ENCODE results near the gene LENG9. TPM values are rescaled to one million over a fixed set of nuclear protein-coding genes. Genes with fewer than 3 reads are reported as not detected.

The LENG9 gene
- total and polyA plus RNA-seq, 2 of the 13 experiments (the other 11 are each of a cell fraction or from before 2014, with no cell fraction given), result 0.75 to 2.9 TPM

GRCh38 chr19:54462047-54462654 lies 1.4 kb downstream of the LENG9 start:
- TF ChIP-seq TAF15 (IDR thresholded peaks at IDR 0.05; ENCODE audit: low read depth, low read length, poor library complexity, severe bottlenecking), result peak; percentile 26
- peak; percentile 81 for TF ChIP-seq ZC3H13 (CRISPR knock-in tag; IDR thresholded peaks at IDR 0.05)
- no peak for TF ChIP-seq ZNF232 (CRISPR knock-in tag; IDR thresholded peaks at IDR 0.05; ENCODE audit: borderline replicate concordance)
- TF ChIP-seq WIZ (CRISPR knock-in tag; IDR thresholded peaks at IDR 0.05), result no peak
- peak; percentile 9; the same call in 1 of the 2 replicates for TF ChIP-seq ARNT2 (CRISPR knock-in tag; IDR thresholded peaks at IDR 0.05; ENCODE audit: low read depth)
- no peak for TF ChIP-seq ZNF33B (CRISPR knock-in tag; IDR thresholded peaks at IDR 0.05)
- no peak for TF ChIP-seq ARID2 (CRISPR knock-in tag; IDR thresholded peaks at IDR 0.05; ENCODE audit: borderline replicate concordance)
- TF ChIP-seq, protein P1, sequence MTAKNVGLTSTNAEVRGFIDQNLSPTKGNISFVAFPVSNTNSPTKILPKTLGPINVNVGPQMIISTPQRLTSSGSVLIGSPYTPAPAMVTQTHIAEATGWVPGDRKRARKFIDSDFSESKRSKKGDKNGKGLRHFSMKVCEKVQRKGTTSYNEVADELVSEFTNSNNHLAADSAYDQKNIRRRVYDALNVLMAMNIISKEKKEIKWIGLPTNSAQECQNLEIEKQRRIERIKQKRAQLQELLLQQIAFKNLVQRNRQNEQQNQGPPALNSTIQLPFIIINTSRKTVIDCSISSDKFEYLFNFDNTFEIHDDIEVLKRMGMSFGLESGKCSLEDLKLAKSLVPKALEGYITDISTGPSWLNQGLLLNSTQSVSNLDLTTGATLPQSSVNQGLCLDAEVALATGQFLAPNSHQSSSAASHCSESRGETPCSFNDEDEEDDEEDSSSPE (CRISPR knock-in tag; IDR thresholded peaks at IDR 0.05), result no peak
- TF ChIP-seq PCBP1 (IDR thresholded peaks at IDR 0.05; ENCODE audit: borderline replicate concordance, low read depth, low read length), result peak; percentile 79; the same call in 1 of the 2 replicates
- 0 out of 2 replicates have a peak, but pooled peaks have one; percentile 5 for TF ChIP-seq ZZZ3 (CRISPR knock-in tag; IDR thresholded peaks at IDR 0.05; ENCODE audit: borderline replicate concordance)
- TF ChIP-seq, protein P2, sequence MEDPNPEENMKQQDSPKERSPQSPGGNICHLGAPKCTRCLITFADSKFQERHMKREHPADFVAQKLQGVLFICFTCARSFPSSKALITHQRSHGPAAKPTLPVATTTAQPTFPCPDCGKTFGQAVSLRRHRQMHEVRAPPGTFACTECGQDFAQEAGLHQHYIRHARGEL (CRISPR knock-in tag; IDR thresholded peaks at IDR 0.05), result no peak
- TF ChIP-seq RBM22 (optimal IDR thresholded peaks at IDR 0.05; ENCODE audit: low read length), result peak; percentile 94
- TF ChIP-seq ZFP82 (CRISPR knock-in tag; IDR thresholded peaks at IDR 0.05; ENCODE audit: borderline replicate concordance), result no peak
- TF ChIP-seq, protein P3, sequence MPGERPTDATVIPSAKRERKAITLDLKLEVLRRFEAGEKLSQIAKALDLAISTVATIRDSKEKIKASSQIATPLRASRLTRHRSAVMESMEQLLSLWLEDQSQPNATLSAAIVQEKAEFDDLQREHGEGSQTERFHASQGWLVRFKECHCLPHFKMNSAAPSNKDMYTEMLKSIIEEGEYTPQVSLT (CRISPR knock-in tag; IDR thresholded peaks at IDR 0.05; ENCODE audit: borderline replicate concordance, low read depth), result 0 out of 2 replicates have a peak, but pooled peaks have one; percentile 62
- no peak for TF ChIP-seq ZNF124 (CRISPR knock-in tag; IDR thresholded peaks at IDR 0.05)
- no peak overlapping the region for H2AFZ ChIP-seq (ENCODE audit: low read length)
- ATAC-seq, result no peak
- H3K4me3 ChIP-seq (replicated peaks in 1 of 3; ENCODE audit: insufficient read depth in 1 of 3, low read depth in 2 of 3, low read length in 3 of 3), result peak overlapping the region; percentile 61 to 80 (median 77)
- ChIA-PET POLR2A (interaction anchor here (0.6 to 3.5 kb wide), 6 partner anchors 8 to 42 kb away, joined by 3 to 67 read pairs (median 19); partner anchors contain the start of gene LENG8), CTCF (ENCODE audit: low intra/inter-chr PET ratio, low total read pairs) (no interaction called here)
- H4K20me1 ChIP-seq (ENCODE audit: insufficient read depth, low read length), result peaks cover 10% of the 10 kb centered on the region; the same call in 1 of the 2 replicates
- H3K9me3 ChIP-seq (ENCODE audit: low read length), result no peaks in the 10 kb centered on the region
- no peak for DNase-seq (ENCODE audit: low spot score)
- 100% methylated on average over 1 of the region's 15 CpGs for WGBS (ENCODE audit: low lambda C conversion rate)
- H3K36me3 ChIP-seq (replicated peaks in 1 of 2; ENCODE audit: control insufficient read depth in 1 of 2, insufficient read depth in 2 of 2, low read length in 2 of 2), result peaks cover 19 to 36% of the 10 kb centered on the region in 2 experiments
- H3K79me2 ChIP-seq (ENCODE audit: insufficient read depth, low read length), result peaks cover 12% of the 10 kb centered on the region
- no peak for FAIRE-seq
- TSS peak; percentile 81 for BruUV-seq (replicated peaks)
- in situ Hi-C loops (cut with HindIII; ENCODE audit: extremely low pct_ligation_motif_present, low pct_unique_long_range_greater_than_20kb), result no loop called here
- intact Hi-C loops (cut with micrococcal nuclease; ENCODE audit: unreplicated experiment), result loop anchor here (2.0 kb wide), 1 partner anchor 13 kb away; the partner anchor contains the start of gene LENG8
- H3K9ac ChIP-seq (ENCODE audit: insufficient read depth, low read depth, low read length), result peak overlapping the region; percentile 91
- no peaks in the 10 kb centered on the region for H3K27me3 ChIP-seq (ENCODE audit: control insufficient read depth in 1 of 2, insufficient read depth in 2 of 2, low read length in 2 of 2)
- H3K4me1 ChIP-seq (ENCODE audit: insufficient read depth, low read length), result peaks cover 21% of the 10 kb centered on the region
- peak overlapping the region; percentile 96 for H3K27ac ChIP-seq (ENCODE audit: extremely low read length, insufficient read depth, low read length)
- H3K4me2 ChIP-seq (ENCODE audit: low read depth, low read length), result peak overlapping the region; percentile 94

All from HepG2 (cell line).